ENCODE data around the gene TMIE. TPM values are rescaled to one million over a fixed set of nuclear protein-coding genes. Genes with fewer than 3 reads are reported as not detected.

Gene TMIE
- total and polyA plus RNA-seq, 10 of the 15 experiments (the other 5 are each of a cell fraction or from before 2014, with no cell fraction given): not detected

GRCh38 chr3:46677411-46677726, 23.8 kb upstream of the TMIE start:
- ChIA-PET CTCF (no interaction called here), SMC1A (ENCODE audit: uncharacterized antibody, unreplicated experiment) (no interaction called here), RAD21 (ENCODE audit: unreplicated experiment) (no interaction called here), POLR2A (no interaction called here)
- intact Hi-C loops (cut with micrococcal nuclease; ENCODE audit: unreplicated experiment): no loop called here
- H3K4me1 ChIP-seq (ENCODE audit: control insufficient read depth, insufficient read depth, low read length): no peaks in the 10 kb centered on the region
- no peak overlapping the region for H3K4me2 ChIP-seq (ENCODE audit: control insufficient read depth, insufficient read depth)
- no peak overlapping the region for H2AFZ ChIP-seq (ENCODE audit: control insufficient read depth, low read depth, low read length)
- TF ChIP-seq, protein P1, sequence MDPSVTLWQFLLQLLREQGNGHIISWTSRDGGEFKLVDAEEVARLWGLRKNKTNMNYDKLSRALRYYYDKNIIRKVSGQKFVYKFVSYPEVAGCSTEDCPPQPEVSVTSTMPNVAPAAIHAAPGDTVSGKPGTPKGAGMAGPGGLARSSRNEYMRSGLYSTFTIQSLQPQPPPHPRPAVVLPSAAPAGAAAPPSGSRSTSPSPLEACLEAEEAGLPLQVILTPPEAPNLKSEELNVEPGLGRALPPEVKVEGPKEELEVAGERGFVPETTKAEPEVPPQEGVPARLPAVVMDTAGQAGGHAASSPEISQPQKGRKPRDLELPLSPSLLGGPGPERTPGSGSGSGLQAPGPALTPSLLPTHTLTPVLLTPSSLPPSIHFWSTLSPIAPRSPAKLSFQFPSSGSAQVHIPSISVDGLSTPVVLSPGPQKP (IDR thresholded peaks at IDR 0.05; ENCODE audit: low read depth, low read length): no peak
- TF ChIP-seq TBL1XR1 (IDR thresholded peaks at IDR 0.05; ENCODE audit: low read depth, low read length): no peak
- TF ChIP-seq IKZF2 (IDR thresholded peaks at IDR 0.05): no peak
- no peak for TF ChIP-seq PAX5 (IDR thresholded peaks at IDR 0.05; ENCODE audit: borderline replicate concordance, low read depth, low read length)
- no peak for TF ChIP-seq SIX5 (IDR thresholded peaks at IDR 0.05; ENCODE audit: low read depth, low read length, severe bottlenecking)
- no peak for TF ChIP-seq YY1 (IDR thresholded peaks at IDR 0.05; ENCODE audit: low read depth, low read length)
- no peak for TF ChIP-seq HDAC6 (IDR thresholded peaks at IDR 0.05; ENCODE audit: unreplicated experiment)
- TF ChIP-seq, protein P2, sequence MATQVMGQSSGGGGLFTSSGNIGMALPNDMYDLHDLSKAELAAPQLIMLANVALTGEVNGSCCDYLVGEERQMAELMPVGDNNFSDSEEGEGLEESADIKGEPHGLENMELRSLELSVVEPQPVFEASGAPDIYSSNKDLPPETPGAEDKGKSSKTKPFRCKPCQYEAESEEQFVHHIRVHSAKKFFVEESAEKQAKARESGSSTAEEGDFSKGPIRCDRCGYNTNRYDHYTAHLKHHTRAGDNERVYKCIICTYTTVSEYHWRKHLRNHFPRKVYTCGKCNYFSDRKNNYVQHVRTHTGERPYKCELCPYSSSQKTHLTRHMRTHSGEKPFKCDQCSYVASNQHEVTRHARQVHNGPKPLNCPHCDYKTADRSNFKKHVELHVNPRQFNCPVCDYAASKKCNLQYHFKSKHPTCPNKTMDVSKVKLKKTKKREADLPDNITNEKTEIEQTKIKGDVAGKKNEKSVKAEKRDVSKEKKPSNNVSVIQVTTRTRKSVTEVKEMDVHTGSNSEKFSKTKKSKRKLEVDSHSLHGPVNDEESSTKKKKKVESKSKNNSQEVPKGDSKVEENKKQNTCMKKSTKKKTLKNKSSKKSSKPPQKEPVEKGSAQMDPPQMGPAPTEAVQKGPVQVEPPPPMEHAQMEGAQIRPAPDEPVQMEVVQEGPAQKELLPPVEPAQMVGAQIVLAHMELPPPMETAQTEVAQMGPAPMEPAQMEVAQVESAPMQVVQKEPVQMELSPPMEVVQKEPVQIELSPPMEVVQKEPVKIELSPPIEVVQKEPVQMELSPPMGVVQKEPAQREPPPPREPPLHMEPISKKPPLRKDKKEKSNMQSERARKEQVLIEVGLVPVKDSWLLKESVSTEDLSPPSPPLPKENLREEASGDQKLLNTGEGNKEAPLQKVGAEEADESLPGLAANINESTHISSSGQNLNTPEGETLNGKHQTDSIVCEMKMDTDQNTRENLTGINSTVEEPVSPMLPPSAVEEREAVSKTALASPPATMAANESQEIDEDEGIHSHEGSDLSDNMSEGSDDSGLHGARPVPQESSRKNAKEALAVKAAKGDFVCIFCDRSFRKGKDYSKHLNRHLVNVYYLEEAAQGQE (IDR thresholded peaks at IDR 0.05; ENCODE audit: low read depth, low read length): no peak
- no peak for TF ChIP-seq BHLHE40 (IDR thresholded peaks at IDR 0.05; ENCODE audit: borderline replicate concordance in 1 of 2, low read depth in 2 of 2, low read length in 1 of 2)
- no peak for TF ChIP-seq ZZZ3 (IDR thresholded peaks at IDR 0.05; ENCODE audit: control insufficient read depth, insufficient read length, low read depth)
- no peak for TF ChIP-seq TCF7 (IDR thresholded peaks at IDR 0.05; ENCODE audit: borderline replicate concordance)
- no peak for TF ChIP-seq YBX1 (IDR thresholded peaks at IDR 0.05)
- no peak for TF ChIP-seq FOS (IDR thresholded peaks at IDR 0.05; ENCODE audit: borderline replicate concordance, extremely low read depth, insufficient read length)
- no peak for TF ChIP-seq RAD51 (IDR thresholded peaks at IDR 0.05)
- TF ChIP-seq ASH2L (IDR thresholded peaks at IDR 0.05; ENCODE audit: borderline replicate concordance, low read depth): no peak
- TF ChIP-seq NBN (IDR thresholded peaks at IDR 0.05): no peak
- TF ChIP-seq, protein P3, sequence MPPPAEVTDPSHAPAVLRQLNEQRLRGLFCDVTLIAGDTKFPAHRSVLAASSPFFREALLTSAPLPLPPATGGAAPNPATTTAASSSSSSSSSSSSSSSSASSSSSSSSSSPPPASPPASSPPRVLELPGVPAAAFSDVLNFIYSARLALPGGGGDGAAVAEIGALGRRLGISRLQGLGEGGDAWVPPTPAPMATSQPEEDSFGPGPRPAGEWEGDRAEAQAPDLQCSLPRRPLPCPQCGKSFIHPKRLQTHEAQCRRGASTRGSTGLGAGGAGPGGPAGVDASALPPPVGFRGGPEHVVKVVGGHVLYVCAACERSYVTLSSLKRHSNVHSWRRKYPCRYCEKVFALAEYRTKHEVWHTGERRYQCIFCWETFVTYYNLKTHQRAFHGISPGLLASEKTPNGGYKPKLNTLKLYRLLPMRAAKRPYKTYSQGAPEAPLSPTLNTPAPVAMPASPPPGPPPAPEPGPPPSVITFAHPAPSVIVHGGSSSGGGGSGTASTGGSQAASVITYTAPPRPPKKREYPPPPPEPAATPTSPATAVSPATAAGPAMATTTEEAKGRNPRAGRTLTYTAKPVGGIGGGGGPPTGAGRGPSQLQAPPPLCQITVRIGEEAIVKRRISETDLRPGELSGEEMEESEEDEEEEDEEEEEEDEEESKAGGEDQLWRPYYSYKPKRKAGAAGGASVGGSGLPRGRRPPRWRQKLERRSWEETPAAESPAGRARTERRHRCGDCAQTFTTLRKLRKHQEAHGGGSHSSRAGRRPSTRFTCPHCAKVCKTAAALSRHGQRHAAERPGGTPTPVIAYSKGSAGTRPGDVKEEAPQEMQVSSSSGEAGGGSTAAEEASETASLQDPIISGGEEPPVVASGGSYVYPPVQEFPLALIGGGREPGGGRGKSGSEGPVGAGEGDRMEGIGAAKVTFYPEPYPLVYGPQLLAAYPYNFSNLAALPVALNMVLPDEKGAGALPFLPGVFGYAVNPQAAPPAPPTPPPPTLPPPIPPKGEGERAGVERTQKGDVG (CRISPR knock-in tag; IDR thresholded peaks at IDR 0.05): no peak
- ATAC-seq (no peak), FAIRE-seq (no peak), DNase-seq (ENCODE audit: low read depth, low spot score) (no peak)
- H3K27me3 ChIP-seq (replicated peaks in 1 of 2; ENCODE audit: control insufficient read depth in 2 of 2, insufficient read depth in 2 of 2, low read length in 1 of 2): no peaks in the 10 kb centered on the region
- WGBS (ENCODE audit: insufficient coverage, insufficient replicate concordance, low lambda C conversion rate, missing lambda C conversion rate): 21% methylated on average over 6 of the region's 6 CpGs
- H3K9me3 ChIP-seq (replicated peaks; ENCODE audit: control insufficient read depth, insufficient read depth, low read length): no peaks in the 10 kb centered on the region
- H3K36me3 ChIP-seq (ENCODE audit: control insufficient read depth in 2 of 2, insufficient read depth in 2 of 2, low read length in 1 of 2): no peaks in the 10 kb centered on the region
- no peaks in the 10 kb centered on the region for H4K20me1 ChIP-seq (ENCODE audit: control insufficient read depth, insufficient read depth)
- H3K4me3 ChIP-seq: no peak overlapping the region
- in situ Hi-C loops (cut with MboI): no loop called here
- BruUV-seq (replicated peaks): no TSS peak
- no peaks in the 10 kb centered on the region for H3K79me2 ChIP-seq (ENCODE audit: control insufficient read depth, insufficient read depth, low read length)
- H3K9ac ChIP-seq (ENCODE audit: control insufficient read depth, insufficient read depth, low read length): no peak overlapping the region
- H3K27ac ChIP-seq (ENCODE audit: control insufficient read depth, insufficient read depth): no peak overlapping the region

Measured in GM12878 (cell line).